ENCODE results near the gene KRTAP4-5. TPM values are rescaled to one million over a fixed set of nuclear protein-coding genes. Genes with fewer than 3 reads are reported as not detected.
"Not testable (repeated sequence)": the region's sequence is repeated elsewhere in the genome, so short reads cannot be mapped to it uniquely, and the experiment has no call there.

Gene KRTAP4-5
- total RNA-seq, 1 donor from 2014 or later, result not detected

DNA sequence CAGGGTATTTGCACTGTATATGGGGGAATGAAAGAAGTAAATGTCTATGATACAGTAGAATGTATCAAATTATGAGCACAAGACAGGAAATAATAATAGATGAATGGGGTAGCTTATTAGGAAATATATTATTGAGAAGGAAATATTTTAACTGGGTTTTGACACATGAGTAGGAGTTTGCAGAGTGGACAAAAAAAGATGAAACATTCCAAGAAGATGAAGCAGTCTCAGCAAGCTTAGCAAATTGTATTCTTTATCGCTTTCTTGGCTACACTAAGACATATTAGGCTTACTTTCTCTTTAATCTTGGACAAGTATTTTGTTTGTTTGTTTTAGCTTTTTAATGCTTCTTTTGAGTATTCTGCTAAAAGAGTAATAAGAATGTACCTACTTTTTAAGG lies 45.7 kb downstream of the KRTAP4-5 start:
- H3K4me3 Mint-ChIP-seq (ENCODE audit: unreplicated experiment), result no peak overlapping the region
- H3K9ac ChIP-seq (ENCODE audit: low read length), result no peak overlapping the region

DNA sequence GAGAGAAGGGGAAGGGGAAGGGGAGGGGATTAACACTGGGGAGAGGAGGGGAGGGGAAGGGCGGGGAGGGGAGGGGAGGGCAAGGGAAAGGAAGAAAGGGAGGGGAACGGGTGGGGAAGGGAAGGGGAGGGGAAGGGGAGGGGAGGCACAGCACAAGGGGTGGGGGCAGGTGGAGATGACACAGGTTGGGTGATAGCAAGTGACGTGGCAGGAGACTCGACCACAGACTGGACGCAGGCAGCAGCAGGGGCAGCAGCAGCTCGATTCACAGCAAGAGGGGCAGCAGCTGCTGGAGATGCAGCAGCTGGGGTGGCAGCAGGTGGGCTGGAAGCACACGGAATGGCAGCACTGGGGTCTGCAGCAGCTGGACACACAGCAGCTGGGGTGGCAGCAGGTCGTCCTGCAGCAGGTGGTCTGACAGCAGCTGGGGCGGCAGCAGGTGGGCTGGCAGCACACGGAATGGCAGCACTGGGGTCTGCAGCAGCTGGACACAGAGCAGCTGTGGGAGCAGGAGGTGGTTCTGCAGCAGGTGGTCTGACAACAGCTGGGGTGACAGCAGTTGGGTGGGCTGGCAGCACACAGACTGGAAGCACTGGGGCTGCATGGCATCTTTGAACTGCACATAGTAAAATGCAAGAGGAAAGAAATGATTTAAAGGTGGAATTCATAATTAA lies 47.9 kb downstream of the KRTAP4-5 start, which contains the start of gene KRTAP4-16:
TSS of gene KRTAP4-16 (minus strand) at position 624 of the 674 bp plus-strand sequence. CDS start at position 624, 0 bp downstream.
- H3K27me3 Mint-ChIP-seq (ENCODE audit: low read depth, unreplicated experiment), result no peaks in the 10 kb centered on the region
- Histone ChIP-seq H4K20me1 (ENCODE audit: insufficient read depth, low read length) (no peaks in the 10 kb centered on the region), H3K9me3 (ENCODE audit: insufficient read depth, low read depth, low read length) (no peaks in the 10 kb centered on the region), H3K4me1 (ENCODE audit: insufficient read depth, low read length) (peaks cover 8% of the 10 kb centered on the region), H3K4me3 (ENCODE audit: insufficient read depth, low read depth, low read length) (no peak within 1 kb of the TSS), H3K79me2 (ENCODE audit: insufficient read depth, low read length) (no peaks in the 10 kb centered on the region), H3K4me2 (ENCODE audit: low read length) (peak within 1 kb of the TSS; percentile 30), H3K27ac (ENCODE audit: low read depth, low read length) (peak within 1 kb of the TSS; percentile 17), H3K9ac (ENCODE audit: low read length) (no peak within 1 kb of the TSS), H2AFZ (ENCODE audit: low read depth, low read length) (no peak within 1 kb of the TSS), H3K36me3 (ENCODE audit: insufficient read depth, low read length) (no peaks in the 10 kb centered on the region), H3K27me3 (ENCODE audit: insufficient read depth, low read length) (no peaks in the 10 kb centered on the region)
- FAIRE-seq (no peak), DNase-seq (ENCODE audit: low read depth) (no peak)
- H3K27ac Mint-ChIP-seq (ENCODE audit: unreplicated experiment), result peak within 1 kb of the TSS; percentile 18
- peaks cover 40% of the 10 kb centered on the region for H3K4me1 Mint-ChIP-seq (ENCODE audit: low read depth, unreplicated experiment)
- no peak within 1 kb of the TSS for H3K4me3 Mint-ChIP-seq (ENCODE audit: unreplicated experiment)
- H3K9me3 Mint-ChIP-seq (ENCODE audit: unreplicated experiment), result no peaks in the 10 kb centered on the region
- H3K36me3 Mint-ChIP-seq (ENCODE audit: low read depth, unreplicated experiment), result no peaks in the 10 kb centered on the region
- TF ChIP-seq, protein P1, sequence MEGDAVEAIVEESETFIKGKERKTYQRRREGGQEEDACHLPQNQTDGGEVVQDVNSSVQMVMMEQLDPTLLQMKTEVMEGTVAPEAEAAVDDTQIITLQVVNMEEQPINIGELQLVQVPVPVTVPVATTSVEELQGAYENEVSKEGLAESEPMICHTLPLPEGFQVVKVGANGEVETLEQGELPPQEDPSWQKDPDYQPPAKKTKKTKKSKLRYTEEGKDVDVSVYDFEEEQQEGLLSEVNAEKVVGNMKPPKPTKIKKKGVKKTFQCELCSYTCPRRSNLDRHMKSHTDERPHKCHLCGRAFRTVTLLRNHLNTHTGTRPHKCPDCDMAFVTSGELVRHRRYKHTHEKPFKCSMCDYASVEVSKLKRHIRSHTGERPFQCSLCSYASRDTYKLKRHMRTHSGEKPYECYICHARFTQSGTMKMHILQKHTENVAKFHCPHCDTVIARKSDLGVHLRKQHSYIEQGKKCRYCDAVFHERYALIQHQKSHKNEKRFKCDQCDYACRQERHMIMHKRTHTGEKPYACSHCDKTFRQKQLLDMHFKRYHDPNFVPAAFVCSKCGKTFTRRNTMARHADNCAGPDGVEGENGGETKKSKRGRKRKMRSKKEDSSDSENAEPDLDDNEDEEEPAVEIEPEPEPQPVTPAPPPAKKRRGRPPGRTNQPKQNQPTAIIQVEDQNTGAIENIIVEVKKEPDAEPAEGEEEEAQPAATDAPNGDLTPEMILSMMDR (IDR thresholded peaks at IDR 0.05; ENCODE audit: insufficient read depth, low read depth, low read length), result no peak
- no peak for TF ChIP-seq EZH2 (IDR thresholded peaks at IDR 0.05; ENCODE audit: insufficient read depth, low read length)

More for the DNA sequence above, 45.7 kb downstream of the KRTAP4-5 start:
- Histone ChIP-seq H4K20me1 (ENCODE audit: insufficient read depth, low read length) (no peaks in the 10 kb centered on the region), H2AFZ (ENCODE audit: low read depth, low read length) (no peak overlapping the region), H3K36me3 (ENCODE audit: insufficient read depth, low read length) (no peaks in the 10 kb centered on the region), H3K4me1 (ENCODE audit: insufficient read depth, low read length) (peaks cover 5% of the 10 kb centered on the region), H3K27me3 (ENCODE audit: insufficient read depth, low read length) (no peaks in the 10 kb centered on the region), H3K27ac (ENCODE audit: low read depth, low read length) (no peak overlapping the region), H3K79me2 (ENCODE audit: insufficient read depth, low read length) (no peaks in the 10 kb centered on the region), H3K4me3 (ENCODE audit: insufficient read depth, low read depth, low read length) (no peak overlapping the region), H3K9me3 (ENCODE audit: insufficient read depth, low read depth, low read length) (no peaks in the 10 kb centered on the region), H3K4me2 (ENCODE audit: low read length) (no peak overlapping the region)
- Mint-ChIP-seq H3K27ac (ENCODE audit: unreplicated experiment) (peak overlapping the region; percentile 79), H3K27me3 (ENCODE audit: low read depth, unreplicated experiment) (no peaks in the 10 kb centered on the region), H3K4me1 (ENCODE audit: low read depth, unreplicated experiment) (peaks cover 29% of the 10 kb centered on the region), H3K36me3 (ENCODE audit: low read depth, unreplicated experiment) (no peaks in the 10 kb centered on the region), H3K9me3 (ENCODE audit: unreplicated experiment) (no peaks in the 10 kb centered on the region)
- FAIRE-seq (no peak), DNase-seq (ENCODE audit: low read depth) (no peak)
- TF ChIP-seq, protein P1 (IDR thresholded peaks at IDR 0.05; ENCODE audit: insufficient read depth, low read depth, low read length), result no peak
- no peak for TF ChIP-seq EZH2 (IDR thresholded peaks at IDR 0.05; ENCODE audit: insufficient read depth, low read length)

DNA sequence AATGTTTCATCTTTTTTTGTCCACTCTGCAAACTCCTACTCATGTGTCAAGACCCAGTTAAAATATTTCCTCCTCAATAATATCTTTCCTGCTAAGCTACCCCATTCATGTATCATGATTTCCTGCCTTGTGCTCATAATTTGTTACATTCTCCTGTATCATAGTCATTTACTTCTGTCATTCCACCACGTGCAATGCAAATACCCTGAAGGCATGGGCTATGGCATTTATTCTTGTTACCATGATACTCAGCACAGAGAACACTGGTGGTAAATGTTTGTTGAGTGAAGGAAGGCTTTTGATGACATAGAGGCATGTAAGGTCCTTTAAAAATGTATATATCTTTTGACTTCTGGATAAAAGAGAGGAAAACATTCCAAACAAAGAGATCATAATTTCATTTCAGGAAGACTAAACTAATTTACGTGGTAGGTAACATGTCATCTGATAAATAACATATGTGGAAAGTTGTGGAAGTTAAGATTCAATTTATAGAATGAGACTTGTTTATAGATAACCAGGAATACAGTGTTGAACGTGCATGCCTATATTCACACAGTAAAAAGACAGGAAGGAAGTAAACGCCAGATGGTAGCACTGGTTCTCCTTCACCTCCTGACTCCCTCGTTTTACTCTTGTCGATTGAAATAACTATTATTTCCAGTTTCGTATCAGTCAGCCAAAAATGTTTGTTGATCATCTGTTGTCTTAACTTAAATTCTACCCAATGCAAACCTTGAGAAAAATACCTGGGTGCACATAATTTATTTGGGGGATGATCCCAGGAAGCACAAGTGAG lies 49.7 kb downstream of the KRTAP4-5 start:
- not testable (repeated sequence) for H3K9ac ChIP-seq (ENCODE audit: low read length); H3K4me1 ChIP-seq (ENCODE audit: insufficient read depth, low read length); H3K36me3 Mint-ChIP-seq (ENCODE audit: low read depth, unreplicated experiment); H3K36me3 ChIP-seq (ENCODE audit: insufficient read depth, low read length); H4K20me1 ChIP-seq (ENCODE audit: insufficient read depth, low read length); H2AFZ ChIP-seq (ENCODE audit: low read depth, low read length); H3K4me3 Mint-ChIP-seq (ENCODE audit: unreplicated experiment); H3K27me3 ChIP-seq (ENCODE audit: insufficient read depth, low read length); H3K4me2 ChIP-seq (ENCODE audit: low read length); H3K27me3 Mint-ChIP-seq (ENCODE audit: low read depth, unreplicated experiment); H3K9me3 Mint-ChIP-seq (ENCODE audit: unreplicated experiment); H3K4me3 ChIP-seq (ENCODE audit: insufficient read depth, low read depth, low read length); H3K79me2 ChIP-seq (ENCODE audit: insufficient read depth, low read length); H3K9me3 ChIP-seq (ENCODE audit: insufficient read depth, low read depth, low read length)
- H3K27ac ChIP-seq (ENCODE audit: low read depth, low read length), result peak overlapping the region; percentile 25
- FAIRE-seq (peak; percentile 80), DNase-seq (ENCODE audit: low read depth) (peak; percentile 40)
- Mint-ChIP-seq H3K27ac (ENCODE audit: unreplicated experiment) (peak overlapping the region; percentile 59), H3K4me1 (ENCODE audit: low read depth, unreplicated experiment) (peaks cover 30% of the 10 kb centered on the region)

Other genes starting within 250 kb of the KRTAP4-5 start
- gene KRT23, start 212.2 kb downstream of the KRTAP4-5 start, total RNA-seq, result not detected in 2 replicates
- not detected in 2 replicates for gene KRT39, start 182.9 kb downstream of the KRTAP4-5 start, total RNA-seq
- gene KRT40, start 165.5 kb downstream of the KRTAP4-5 start, total RNA-seq, result not detected in 2 replicates
- not detected in 2 replicates for gene KRTAP3-3, start 155.7 kb downstream of the KRTAP4-5 start, total RNA-seq
- gene KRTAP3-2, start 149.9 kb downstream of the KRTAP4-5 start, total RNA-seq, result not detected in 2 replicates
- gene KRTAP3-1, start 140.7 kb downstream of the KRTAP4-5 start, total RNA-seq, result not detected in 2 replicates
- not detected in 2 replicates for gene KRTAP1-5, start 122.6 kb downstream of the KRTAP4-5 start, total RNA-seq
- not detected in 2 replicates for gene KRTAP1-4, start 119.6 kb downstream of the KRTAP4-5 start, total RNA-seq
- gene KRTAP1-3, start 115.0 kb downstream of the KRTAP4-5 start, total RNA-seq, result not detected in 2 replicates
- gene KRTAP1-1, start 108.4 kb downstream of the KRTAP4-5 start, total RNA-seq, result not detected in 2 replicates
- gene KRTAP2-1, start 102.5 kb downstream of the KRTAP4-5 start, total RNA-seq, result not detected in 2 replicates
- gene KRTAP2-2, start 94.6 kb downstream of the KRTAP4-5 start, total RNA-seq, result not detected in 2 replicates
- gene KRTAP2-3, start 89.7 kb downstream of the KRTAP4-5 start, total RNA-seq, result 3.8 and 7.1 TPM in 2 replicates
- not detected in 2 replicates for gene KRTAP2-4, start 83.9 kb downstream of the KRTAP4-5 start, total RNA-seq
- not detected in 2 replicates for gene KRTAP4-7, start 65.7 kb downstream of the KRTAP4-5 start, total RNA-seq
- gene KRTAP4-8, start 51.7 kb downstream of the KRTAP4-5 start, total RNA-seq, result not detected in 2 replicates
- gene KRTAP4-16, start 47.6 kb downstream of the KRTAP4-5 start, total RNA-seq, result not detected in 2 replicates
- gene KRTAP4-9, start 44.4 kb downstream of the KRTAP4-5 start, total RNA-seq, result not detected in 2 replicates
- not detected in 2 replicates for gene KRTAP4-11, start 31.5 kb downstream of the KRTAP4-5 start, total RNA-seq
- not detected in 2 replicates for gene KRTAP4-12, start 25.6 kb downstream of the KRTAP4-5 start, total RNA-seq
- gene KRTAP4-6, start 9.3 kb downstream of the KRTAP4-5 start, total RNA-seq, result not detected in 2 replicates
- not detected in 2 replicates for gene KRTAP4-4, start 10.9 kb upstream of the KRTAP4-5 start, total RNA-seq
- gene KRTAP4-3, start 18.4 kb upstream of the KRTAP4-5 start, total RNA-seq, result not detected in 2 replicates
- not detected in 2 replicates for gene KRTAP4-2, start 28.4 kb upstream of the KRTAP4-5 start, total RNA-seq
- gene KRTAP4-1, start 35.1 kb upstream of the KRTAP4-5 start, total RNA-seq, result not detected in 2 replicates
- gene KRTAP9-1, start 40.1 kb upstream of the KRTAP4-5 start, total RNA-seq, result not detected in 2 replicates
- gene KRTAP9-2, start 76.8 kb upstream of the KRTAP4-5 start, total RNA-seq, result not detected in 2 replicates
- not detected in 2 replicates for gene KRTAP9-3, start 82.6 kb upstream of the KRTAP4-5 start, total RNA-seq
- gene KRTAP9-8, start 88.2 kb upstream of the KRTAP4-5 start, total RNA-seq, result not detected in 2 replicates
- gene KRTAP9-4, start 99.9 kb upstream of the KRTAP4-5 start, total RNA-seq, result not detected in 2 replicates
- gene KRTAP9-9, start 105.6 kb upstream of the KRTAP4-5 start, total RNA-seq, result not detected in 2 replicates
- not detected in 2 replicates for gene KRTAP9-6, start 115.6 kb upstream of the KRTAP4-5 start, total RNA-seq
- not detected in 2 replicates for gene KRTAP9-7, start 125.9 kb upstream of the KRTAP4-5 start, total RNA-seq
- gene KRTAP29-1, start 153.0 kb upstream of the KRTAP4-5 start, total RNA-seq, result not detected in 2 replicates
- gene KRTAP16-1, start 159.5 kb upstream of the KRTAP4-5 start, total RNA-seq, result not detected in 2 replicates
- not detected in 2 replicates for gene KRTAP17-1, start 165.9 kb upstream of the KRTAP4-5 start, total RNA-seq
- gene KRT33A, start 201.0 kb upstream of the KRTAP4-5 start, total RNA-seq, result not detected in 2 replicates
- gene KRT33B, start 220.0 kb upstream of the KRTAP4-5 start, total RNA-seq, result not detected in 2 replicates
- not detected in 2 replicates for gene KRT34, start 232.5 kb upstream of the KRTAP4-5 start, total RNA-seq
- not detected in 2 replicates for gene KRT31, start 247.8 kb upstream of the KRTAP4-5 start, total RNA-seq